Measurements from ENCODE around the gene MAVS. TPM values are rescaled to one million over a fixed set of nuclear protein-coding genes. Genes with fewer than 3 reads are reported as not detected.

Gene MAVS
- total RNA-seq, 1 donor from 2014 or later, result 38.3 TPM

- H3K4me3 Mint-ChIP-seq, result no peak overlapping the region
- H3K27ac Mint-ChIP-seq, result peak overlapping the region; percentile 40
- peaks cover 22% of the 10 kb centered on the region for H3K36me3 Mint-ChIP-seq
- no peaks in the 10 kb centered on the region for H3K9me3 Mint-ChIP-seq
- no peak for DNase-seq (ENCODE audit: low spot score in 2 of 2, unreplicated experiment in 2 of 2)
- peaks cover 19% of the 10 kb centered on the region for H3K4me1 Mint-ChIP-seq
- no peak for TF ChIP-seq CTCF (IDR thresholded peaks at IDR 0.05; ENCODE audit: unreplicated experiment)
- H3K27me3 Mint-ChIP-seq (ENCODE audit: low read depth), result no peaks in the 10 kb centered on the region
Observed at GRCh38 chr20:3922983-3923339, 76.3 kb downstream of the MAVS start.

- Mint-ChIP-seq H3K9me3 (no peaks in the 10 kb centered on the region), H3K4me3 (no peak overlapping the region), H3K36me3 (peaks cover 17% of the 10 kb centered on the region), H3K27me3 (ENCODE audit: low read depth) (no peaks in the 10 kb centered on the region), H3K4me1 (peaks cover 21% of the 10 kb centered on the region), H3K27ac (peak overlapping the region; percentile 54)
- TF ChIP-seq CTCF (IDR thresholded peaks at IDR 0.05; ENCODE audit: unreplicated experiment), result no peak
- no peak for DNase-seq (ENCODE audit: low spot score in 2 of 2, unreplicated experiment in 2 of 2)
Observed at GRCh38 chr20:3923818-3924217, 77.2 kb downstream of the MAVS start.

GRCh38 chr20:3924304-3925112 is 77.9 kb downstream of the MAVS start:
- Mint-ChIP-seq H3K27ac (peak overlapping the region; percentile 61), H3K4me3 (no peak overlapping the region), H3K4me1 (peaks cover 21% of the 10 kb centered on the region), H3K27me3 (ENCODE audit: low read depth) (no peaks in the 10 kb centered on the region), H3K36me3 (peaks cover 12% of the 10 kb centered on the region), H3K9me3 (no peaks in the 10 kb centered on the region)
- TF ChIP-seq CTCF (IDR thresholded peaks at IDR 0.05; ENCODE audit: unreplicated experiment), result no peak
- no peak for DNase-seq (ENCODE audit: low spot score in 2 of 2, unreplicated experiment in 2 of 2)

- H3K9me3 Mint-ChIP-seq, result no peaks in the 10 kb centered on the region
- peaks cover 23% of the 10 kb centered on the region for H3K4me1 Mint-ChIP-seq
- no peak overlapping the region for H3K4me3 Mint-ChIP-seq
- no peak for TF ChIP-seq CTCF (IDR thresholded peaks at IDR 0.05; ENCODE audit: unreplicated experiment)
- H3K27me3 Mint-ChIP-seq (ENCODE audit: low read depth), result no peaks in the 10 kb centered on the region
- H3K27ac Mint-ChIP-seq, result peak overlapping the region; percentile 84
- DNase-seq (ENCODE audit: low spot score in 2 of 2, unreplicated experiment in 2 of 2), result no peak
- peaks cover 12% of the 10 kb centered on the region for H3K36me3 Mint-ChIP-seq
Observed at GRCh38 chr20:3925113-3925695, 78.6 kb downstream of the MAVS start.

Small RNA genes within 50 kb of the gene (microRNA-seq; reads per million reads assigned to microRNA genes)
- gene MIR103A2 (0.88 reads per million), gene MIR103B2 (not detected)

Other genes with a start within 250 kb of the MAVS start
- gene GFRA4, start 183.4 kb upstream of the MAVS start, total RNA-seq, result not detected in 3 replicates
- gene ADAM33, start 164.8 kb upstream of the MAVS start, total RNA-seq, result 83.0 to 91.1 TPM (median 87.4 TPM) in 3 replicates
- 0.04 TPM in 1 of 3 replicates, not detected in the others for gene SIGLEC1, start 134.2 kb upstream of the MAVS start, total RNA-seq
- gene HSPA12B, start 114.1 kb upstream of the MAVS start, total RNA-seq, result 11.5 to 13.0 TPM (median 12.0 TPM) in 3 replicates
- 24.3 to 26.5 TPM (median 24.9 TPM) in 3 replicates for gene ADISSP, start 79.1 kb upstream of the MAVS start, total RNA-seq
- 0.27 to 0.40 TPM (median 0.34 TPM) in 3 replicates for gene SPEF1, start 65.4 kb upstream of the MAVS start, total RNA-seq
- gene CENPB, start 60.1 kb upstream of the MAVS start, total RNA-seq, result 63.0 to 64.2 TPM (median 63.0 TPM) in 3 replicates
- gene CDC25B, start 50.5 kb upstream of the MAVS start, total RNA-seq, result 29.4 to 33.9 TPM (median 29.6 TPM) in 3 replicates
- 13.8 to 14.5 TPM (median 14.0 TPM) in 3 replicates for gene AP5S1, start 26.3 kb upstream of the MAVS start, total RNA-seq
- 48.3 to 52.5 TPM (median 48.7 TPM) in 3 replicates for gene PANK2, start 42.6 kb downstream of the MAVS start, total RNA-seq
- 45.5 to 50.6 TPM (median 47.0 TPM) in 3 replicates for gene RNF24, start 168.7 kb downstream of the MAVS start, total RNA-seq